Neural progenitor cell (in vitro differentiated cells): ENCODE results near the gene MAP3K19. TPM values are rescaled to one million over a fixed set of nuclear protein-coding genes. Genes with fewer than 3 reads are reported as not detected.

Source experiments
- DNase-seq: peaks from one replicate; pipeline ENCODE4 v3.0.0-alpha.2; 2016; ENCODE audit warnings: low spot score
- H2AFZ ChIP-seq: fragments of 200-600 bp; sonication (generic); replicated peaks from 2 replicates; pipeline ENCODE4 v1.6.1; 2016; ENCODE audit warnings: antibody characterized with exemption
- H3F3A ChIP-seq: fragments of 200-600 bp; sonication (generic); 2 replicates; pipeline ENCODE4 v1.6.1; 2016; ENCODE audit warnings: antibody characterized with exemption, low read depth
- H3K27ac ChIP-seq: fragments of 200-600 bp; sonication (generic); 2 replicates; pipeline ENCODE4 v1.5.1; 2016; ENCODE audit warnings: mild to moderate bottlenecking
- H3K27me3 ChIP-seq: fragments of 200-600 bp; sonication (generic); 2 replicates; pipeline ENCODE4 v1.6.1; 2016; ENCODE audit warnings: mild to moderate bottlenecking, moderate library complexity
- H3K36me3 ChIP-seq: fragments of 200-600 bp; sonication (generic); 2 replicates; pipeline ENCODE4 v1.5.1; 2016
- H3K4me1 ChIP-seq: fragments of 200-600 bp; sonication (generic); 2 replicates; pipeline ENCODE4 v1.6.1; 2016; ENCODE audit warnings: mixed run types
- H3K4me2 ChIP-seq: fragments of 200-600 bp; sonication (generic); 2 replicates; pipeline ENCODE4 v1.6.1; 2016
- H3K4me3 ChIP-seq: fragments of 200-600 bp; sonication (generic); 2 replicates; pipeline ENCODE4 v1.5.1; 2016
- H3K79me2 ChIP-seq: fragments of 200-600 bp; sonication (generic); 2 replicates; pipeline ENCODE4 v1.6.1; 2016; ENCODE audit warnings: low read depth
- H3K9ac ChIP-seq: fragments of 200-600 bp; sonication (generic); 2 replicates; pipeline ENCODE4 v1.6.1; 2016
- H3K9me3 ChIP-seq: fragments of 200-600 bp; sonication (generic); 2 replicates; pipeline ENCODE4 v1.5.1; 2016; ENCODE audit warnings: low read depth
- H4K20me1 ChIP-seq: fragments of 200-600 bp; sonication (generic); 2 replicates; pipeline ENCODE4 v1.6.1; 2016; ENCODE audit warnings: low read depth
- H3K27ac Mint-ChIP-seq: 3 replicates; pipeline ENCODE4 v1.8.0; 2021; ENCODE audit warnings: mixed read lengths
- H3K27me3 Mint-ChIP-seq: 2 replicates; pipeline ENCODE4 v1.8.0; 2022; ENCODE audit warnings: low read depth, mild to moderate bottlenecking, inconsistent platforms, moderate library complexity, mixed read lengths; ENCODE audit not compliant: insufficient read depth
- H3K36me3 Mint-ChIP-seq: 3 replicates; pipeline ENCODE4 v1.8.0; 2021; ENCODE audit warnings: mixed read lengths
- H3K4me1 Mint-ChIP-seq: 3 replicates; pipeline ENCODE4 v1.8.0; 2021; ENCODE audit warnings: mixed read lengths
- H3K4me3 Mint-ChIP-seq: 3 replicates; pipeline ENCODE4 v1.8.0; 2021; ENCODE audit warnings: mild to moderate bottlenecking, moderate library complexity, mixed read lengths
- H3K9me3 Mint-ChIP-seq: 3 replicates; pipeline ENCODE4 v1.8.0; 2020; ENCODE audit warnings: mixed read lengths
- EZH2 ChIP-seq: fragments of 200-600 bp; sonication (generic); IDR thresholded peaks from 2 replicates; pipeline ENCODE4 v1.6.1; 2017; ENCODE audit warnings: antibody characterized with exemption, mild to moderate bottlenecking, moderate library complexity
- EZH2phosphoT487 ChIP-seq: fragments of 200-600 bp; sonication (generic); IDR thresholded peaks from 2 replicates; pipeline ENCODE4 v1.6.1; 2017; ENCODE audit warnings: antibody characterized with exemption
- total RNA-seq: library from RNA; depleted of rRNA; stranded (reverse); fragments of >200 nt; gene quantifications from 2 replicates; pipeline ENCODE4 v1.2.3, GENCODE V29; 2015; ENCODE audit warnings: low replicate concordance
- TF ChIP-seq, protein P1 (sequence below): fragments of 200-600 bp; sonication (generic); IDR thresholded peaks from 2 replicates; pipeline ENCODE4 v1.5.1; 2017; ENCODE audit warnings: antibody characterized with exemption, mild to moderate bottlenecking

The MAP3K19 gene
- total RNA-seq, 1 donor from 2014 or later, result not detected

DNA sequence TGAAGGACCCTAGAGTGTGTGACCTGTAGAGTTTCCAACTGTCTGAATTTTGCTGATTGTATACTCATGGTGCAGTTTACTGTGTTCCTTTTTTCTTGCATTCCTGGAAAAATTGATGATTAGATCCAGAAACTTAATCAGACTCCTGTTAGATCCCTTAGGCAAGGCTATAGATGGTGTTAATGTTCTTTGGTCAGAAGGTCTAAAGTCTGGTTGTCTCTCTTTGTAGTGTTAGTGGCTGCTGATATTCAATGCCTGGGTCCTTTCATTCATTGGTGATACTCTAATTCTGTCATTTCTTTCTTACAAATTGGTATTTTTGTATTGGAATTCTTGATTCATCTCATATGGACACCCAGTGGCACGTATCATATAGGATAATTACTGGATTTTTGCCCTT, 122.3 kb downstream of the MAP3K19 start:
- Mint-ChIP-seq H3K4me3 (no peak overlapping the region), H3K4me1 (peaks cover 10% of the 10 kb centered on the region), H3K27ac (no peak overlapping the region), H3K9me3 (no peaks in the 10 kb centered on the region), H3K36me3 (peaks cover 24% of the 10 kb centered on the region), H3K27me3 (no peaks in the 10 kb centered on the region)
- Histone ChIP-seq H3K27ac (no peak overlapping the region), H3K9ac (no peak overlapping the region), H3K4me2 (no peak overlapping the region), H3K79me2 (peaks cover 100% of the 10 kb centered on the region), H3K36me3 (peaks cover 9% of the 10 kb centered on the region), H3K4me1 (peaks cover 17% of the 10 kb centered on the region), H2AFZ (no peak overlapping the region), H3K9me3 (no peaks in the 10 kb centered on the region), H4K20me1 (peaks cover 93% of the 10 kb centered on the region), H3K4me3 (no peak overlapping the region), H3K27me3 (no peaks in the 10 kb centered on the region), H3F3A (no peaks in the 10 kb centered on the region)
- TF ChIP-seq EZH2phosphoT487 (no peak), EZH2 (no peak)
- TF ChIP-seq, protein P1, sequence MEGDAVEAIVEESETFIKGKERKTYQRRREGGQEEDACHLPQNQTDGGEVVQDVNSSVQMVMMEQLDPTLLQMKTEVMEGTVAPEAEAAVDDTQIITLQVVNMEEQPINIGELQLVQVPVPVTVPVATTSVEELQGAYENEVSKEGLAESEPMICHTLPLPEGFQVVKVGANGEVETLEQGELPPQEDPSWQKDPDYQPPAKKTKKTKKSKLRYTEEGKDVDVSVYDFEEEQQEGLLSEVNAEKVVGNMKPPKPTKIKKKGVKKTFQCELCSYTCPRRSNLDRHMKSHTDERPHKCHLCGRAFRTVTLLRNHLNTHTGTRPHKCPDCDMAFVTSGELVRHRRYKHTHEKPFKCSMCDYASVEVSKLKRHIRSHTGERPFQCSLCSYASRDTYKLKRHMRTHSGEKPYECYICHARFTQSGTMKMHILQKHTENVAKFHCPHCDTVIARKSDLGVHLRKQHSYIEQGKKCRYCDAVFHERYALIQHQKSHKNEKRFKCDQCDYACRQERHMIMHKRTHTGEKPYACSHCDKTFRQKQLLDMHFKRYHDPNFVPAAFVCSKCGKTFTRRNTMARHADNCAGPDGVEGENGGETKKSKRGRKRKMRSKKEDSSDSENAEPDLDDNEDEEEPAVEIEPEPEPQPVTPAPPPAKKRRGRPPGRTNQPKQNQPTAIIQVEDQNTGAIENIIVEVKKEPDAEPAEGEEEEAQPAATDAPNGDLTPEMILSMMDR, result no peak
- no peak for DNase-seq

DNA sequence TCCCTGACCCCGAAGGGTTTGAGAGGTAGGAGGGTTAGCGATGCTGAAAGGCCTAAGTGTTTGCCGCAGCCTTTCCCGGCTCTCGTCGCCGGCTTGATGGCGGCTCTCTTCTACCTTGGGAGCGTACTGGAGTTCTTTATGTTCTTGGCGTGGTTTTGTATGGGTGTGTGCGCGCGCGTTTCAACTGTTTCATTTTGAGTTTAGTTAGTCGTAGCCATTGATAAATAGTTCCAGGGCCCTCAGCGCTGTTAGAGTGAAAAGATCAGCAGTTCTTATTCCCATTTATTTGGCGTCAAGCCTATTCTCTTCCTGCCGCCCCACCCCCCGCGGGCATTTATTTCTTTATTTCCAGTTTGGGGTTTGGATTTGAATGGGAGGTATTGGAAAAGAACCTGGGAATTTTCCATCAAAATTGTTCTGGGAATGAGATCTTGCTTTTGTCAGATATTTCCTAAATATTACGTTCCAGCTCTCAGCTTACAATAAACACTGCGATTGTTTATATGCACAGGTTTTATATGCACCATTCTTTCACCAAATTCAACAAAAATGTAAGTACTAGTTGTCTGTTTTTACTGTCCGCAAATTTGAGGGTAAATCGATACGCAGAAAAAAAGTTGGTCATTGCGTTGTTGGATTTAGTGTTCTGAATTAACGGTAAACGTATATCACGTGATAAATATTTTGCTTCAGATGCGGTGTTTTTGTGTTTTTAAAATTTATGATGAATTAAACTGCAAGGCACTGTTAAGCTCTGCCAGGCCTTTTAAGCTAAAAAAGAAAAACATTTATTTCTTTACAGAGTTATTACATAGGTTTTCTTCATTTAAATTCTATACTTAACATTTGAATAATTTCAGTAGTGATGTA, 127.7 kb downstream of the MAP3K19 start:
- Histone ChIP-seq H2AFZ (no peak overlapping the region), H3K9ac (peak overlapping the region; percentile 99), H3K4me2 (peak overlapping the region; percentile 87), H4K20me1 (peaks cover 49% of the 10 kb centered on the region), H3K27me3 (no peaks in the 10 kb centered on the region), H3K36me3 (no peaks in the 10 kb centered on the region), H3K4me1 (peaks cover 18% of the 10 kb centered on the region), H3K9me3 (no peaks in the 10 kb centered on the region), H3K4me3 (peak overlapping the region; percentile 89), H3F3A (peaks cover 14% of the 10 kb centered on the region), H3K27ac (peak overlapping the region; percentile 98), H3K79me2 (peaks cover 68% of the 10 kb centered on the region)
- H3K4me1 Mint-ChIP-seq, result peaks cover 21% of the 10 kb centered on the region
- no peak for DNase-seq
- H3K27ac Mint-ChIP-seq, result peak overlapping the region; percentile 74
- H3K27me3 Mint-ChIP-seq, result peaks cover 8% of the 10 kb centered on the region
- peaks cover 11% of the 10 kb centered on the region for H3K36me3 Mint-ChIP-seq
- peak overlapping the region; percentile 95 for H3K4me3 Mint-ChIP-seq
- peaks cover 1% of the 10 kb centered on the region for H3K9me3 Mint-ChIP-seq
- no peak for TF ChIP-seq EZH2phosphoT487
- TF ChIP-seq, protein P1, result no peak
- no peak for TF ChIP-seq EZH2

DNA sequence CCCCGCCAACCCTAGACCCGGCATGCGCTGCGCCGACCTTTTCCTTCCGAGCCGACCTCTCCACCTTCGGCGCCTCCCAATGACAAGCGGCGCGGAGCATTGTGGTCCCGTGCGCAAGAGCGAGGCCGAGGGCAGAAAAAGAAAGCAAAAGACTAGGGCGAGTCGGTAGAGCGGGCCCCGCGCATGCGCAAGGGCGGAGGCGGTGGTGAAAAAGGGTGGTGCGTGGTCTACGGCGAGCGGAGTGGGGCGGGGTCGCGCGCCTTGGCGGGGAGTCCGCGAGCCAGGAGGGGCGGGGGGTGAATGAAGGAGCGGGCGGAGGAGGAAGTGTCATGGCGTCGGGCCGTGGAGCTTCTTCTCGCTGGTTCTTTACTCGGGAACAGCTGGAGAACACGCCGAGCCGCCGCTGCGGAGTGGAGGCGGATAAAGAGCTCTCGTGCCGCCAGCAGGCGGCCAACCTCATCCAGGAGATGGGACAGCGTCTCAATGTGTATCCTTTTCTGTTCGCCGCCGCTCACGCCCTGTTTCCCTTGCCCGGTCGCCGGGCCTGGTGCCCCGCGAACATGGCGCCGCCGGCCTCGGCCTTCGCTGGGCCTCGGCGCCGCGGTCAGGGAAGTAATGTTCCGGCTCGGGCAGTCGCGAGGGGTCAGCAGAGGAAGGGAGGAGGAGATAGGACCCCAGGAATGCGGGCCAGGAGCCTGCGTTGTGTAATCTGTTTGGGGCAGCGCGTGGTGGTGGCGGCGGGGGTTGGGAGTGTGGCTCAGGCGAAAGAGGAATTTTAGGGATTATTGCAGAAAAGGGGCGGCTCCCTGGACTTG, 128.5 kb downstream of the MAP3K19 start, which contains the start of gene CCNT2:
Gene CCNT2, plus strand, starts transcription at position 297 of the 815 bp plus-strand sequence. Its CDS starts 33 bp downstream, at position 330.
- Histone ChIP-seq H3K9ac (peak within 1 kb of the TSS; percentile 99), H3K79me2 (peaks cover 60% of the 10 kb centered on the region), H3K27ac (peak within 1 kb of the TSS; percentile 98), H4K20me1 (peaks cover 42% of the 10 kb centered on the region), H2AFZ (peak within 1 kb of the TSS; percentile 84), H3K36me3 (no peaks in the 10 kb centered on the region), H3K4me3 (peak within 1 kb of the TSS; percentile 89), H3K4me1 (peaks cover 18% of the 10 kb centered on the region), H3K9me3 (no peaks in the 10 kb centered on the region), H3F3A (peaks cover 14% of the 10 kb centered on the region), H3K4me2 (peak within 1 kb of the TSS; percentile 87), H3K27me3 (no peaks in the 10 kb centered on the region)
- Mint-ChIP-seq H3K4me3 (peak within 1 kb of the TSS; percentile 95), H3K4me1 (peaks cover 21% of the 10 kb centered on the region), H3K27me3 (peaks cover 8% of the 10 kb centered on the region), H3K9me3 (peaks cover 9% of the 10 kb centered on the region), H3K36me3 (peaks cover 6% of the 10 kb centered on the region), H3K27ac (peak within 1 kb of the TSS; percentile 85)
- DNase-seq, result peak; percentile 99
- TF ChIP-seq EZH2 (no peak), EZH2phosphoT487 (no peak)
- TF ChIP-seq, protein P1, result peak; percentile 31
